COLO668 (cell line): ENCODE measurements around the gene RENBP.
"Not testable (repeated sequence)": the region's sequence is repeated elsewhere in the genome, so short reads cannot be mapped to it uniquely, and the experiment has no call there.

Experiments used
- DNase-seq: peaks from one replicate; lab custom pipeline; 2025; ENCODE audit not compliant: unreplicated experiment; lab: John Stamatoyannopoulos, UW

Gene RENBP

DNA sequence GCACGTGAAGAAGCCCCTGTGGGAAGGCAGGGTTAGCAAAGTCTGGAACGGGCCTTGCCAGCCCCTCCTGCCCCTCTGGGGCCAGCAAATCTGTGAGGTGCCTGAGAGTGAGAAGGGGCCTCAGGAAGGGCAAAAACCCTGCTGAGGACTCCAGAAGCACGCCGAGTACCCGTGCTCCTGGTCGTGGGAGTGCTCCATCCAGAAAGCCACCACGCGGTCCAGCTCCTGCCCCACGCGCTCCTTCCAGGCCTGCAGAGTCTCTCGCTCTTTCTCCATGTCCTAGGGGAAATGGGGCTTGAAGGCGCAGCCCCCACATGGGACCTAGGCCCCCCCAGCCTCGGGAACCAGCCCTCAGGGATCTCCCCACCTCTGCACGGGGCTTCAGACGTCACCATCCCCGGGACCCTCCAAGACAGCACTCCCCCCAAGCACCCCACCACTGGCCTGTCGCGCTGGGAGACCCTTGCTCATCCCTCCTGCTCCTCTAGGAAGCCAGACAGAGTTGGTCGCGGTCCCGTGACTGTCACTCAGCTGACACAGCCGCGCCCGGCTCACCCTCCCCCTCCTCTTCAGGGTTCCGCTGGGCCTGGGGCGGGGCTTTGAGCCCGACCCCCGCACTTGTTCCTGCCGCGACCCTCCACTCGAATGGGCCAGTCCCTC lies at the start of gene RENBP:
Gene RENBP, minus strand, starts transcription at position 504 of the 660 bp plus-strand sequence. Its CDS starts 33 bp downstream, at position 471.
- DNase-seq: peak; percentile 35

DNA sequence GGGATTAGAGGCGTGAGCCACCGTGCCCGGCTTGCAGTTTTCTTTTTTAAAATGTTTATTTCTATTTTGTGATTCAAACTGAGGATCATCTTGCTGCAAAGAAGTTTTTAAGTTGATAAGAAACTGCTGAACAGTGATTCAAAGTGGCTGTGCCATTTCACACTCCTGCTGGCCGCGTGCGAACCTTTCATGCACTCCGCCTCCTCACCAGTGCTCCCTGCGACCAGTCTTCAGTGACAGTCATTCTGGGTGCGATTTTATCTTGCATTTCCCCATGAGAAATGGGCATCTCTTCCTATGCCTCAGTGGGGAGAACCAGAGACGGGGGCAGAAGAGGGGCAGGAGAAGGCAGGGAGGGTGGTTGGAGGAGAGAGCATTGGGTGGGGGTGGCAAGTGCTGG lies 49.5 kb upstream of the RENBP start:
- DNase-seq: no peak

GRCh38 chrX:153993079-153993478 lies 48.6 kb upstream of the RENBP start:
- no peak for DNase-seq

GRCh38 chrX:153992180-153992579 lies 47.7 kb upstream of the RENBP start:
- DNase-seq: no peak

- DNase-seq: no peak
Measured at GRCh38 chrX:153991013-153991580, 46.7 kb upstream of the RENBP start.

- no peak for DNase-seq
Measured at GRCh38 chrX:153989973-153990655, 45.7 kb upstream of the RENBP start.

DNA sequence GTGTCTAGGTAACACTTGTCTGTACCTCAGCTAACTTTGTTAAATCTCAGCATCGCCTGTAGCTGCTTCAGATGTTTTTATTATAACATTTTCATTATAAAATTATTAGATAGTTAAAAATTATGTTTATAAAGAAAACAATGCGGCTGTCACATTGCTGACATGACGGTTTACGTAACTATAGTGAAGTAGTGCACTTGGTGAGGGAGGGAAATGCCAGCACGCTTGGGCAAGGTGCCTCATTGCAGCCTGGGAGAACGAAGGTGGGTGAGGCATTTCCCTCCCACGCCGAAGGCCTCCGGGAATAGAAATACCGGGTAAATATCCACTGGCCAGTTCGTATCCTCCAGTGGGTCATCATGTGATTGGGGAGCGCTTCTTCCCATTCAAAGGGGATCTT lies 44.0 kb upstream of the RENBP start:
- no peak for DNase-seq

DNA sequence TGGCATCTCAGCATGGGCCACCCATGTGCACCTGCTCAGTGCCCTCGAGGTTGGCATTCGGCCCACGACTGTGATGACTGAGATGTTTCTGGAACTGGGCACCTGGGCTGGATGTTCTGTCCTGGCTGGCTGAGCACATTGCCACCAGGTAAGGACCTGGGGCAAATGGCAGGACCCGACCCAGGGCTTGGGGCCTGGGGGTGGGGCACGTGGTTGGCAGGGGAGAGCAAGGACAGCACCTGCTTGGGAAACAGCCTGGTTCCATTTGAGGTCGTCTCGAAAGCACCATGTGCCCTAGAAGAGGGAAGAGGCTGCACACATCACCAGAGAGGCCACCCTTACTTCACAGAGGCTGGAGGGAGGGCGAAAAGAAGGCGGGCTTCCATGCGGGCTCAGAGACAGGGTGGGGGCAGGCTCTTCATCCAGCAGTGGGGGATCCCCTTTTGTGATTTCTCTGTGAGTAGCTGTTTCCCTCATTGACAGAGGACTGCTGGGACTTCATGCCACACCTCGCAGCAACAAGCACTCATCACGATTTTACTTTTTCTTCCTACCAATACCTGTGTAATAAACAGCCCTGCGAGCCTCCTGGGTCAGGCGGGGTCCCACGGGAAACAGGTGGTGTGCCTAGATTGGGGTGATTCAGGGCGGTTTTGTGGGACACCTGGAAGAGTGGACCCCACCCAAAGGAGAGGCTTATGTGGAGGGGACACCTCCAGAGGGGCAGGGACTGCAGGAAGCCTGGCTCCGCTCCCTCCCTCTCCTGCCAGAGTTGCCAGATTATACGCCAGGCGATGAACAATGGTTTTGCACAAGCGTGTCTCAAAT lies 40.1 kb upstream of the RENBP start:
- DNase-seq: no peak

DNA sequence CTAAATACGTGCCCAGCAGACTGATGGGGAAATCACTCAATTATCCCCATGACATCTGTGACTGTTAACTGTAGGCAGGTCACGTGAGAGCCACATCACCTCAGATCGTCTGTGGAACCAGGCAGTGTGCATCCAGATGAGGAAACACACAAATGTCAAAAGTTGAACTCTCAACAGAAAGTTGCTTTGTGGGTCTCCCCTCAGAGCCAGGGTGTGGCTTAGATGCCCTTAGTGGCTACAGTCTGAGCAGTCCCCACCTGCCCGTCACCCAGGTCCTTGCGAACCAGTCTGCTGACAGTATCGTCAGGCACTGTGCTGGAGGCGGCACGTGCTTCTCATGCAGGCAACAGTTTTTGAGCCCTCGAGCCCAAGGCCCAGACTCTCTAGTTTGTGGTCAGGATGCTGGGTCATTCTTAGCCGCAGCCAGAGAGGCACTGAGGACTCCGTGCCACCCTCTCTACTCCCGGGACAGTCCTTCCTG lies 38.9 kb upstream of the RENBP start:
- no peak for DNase-seq

DNA sequence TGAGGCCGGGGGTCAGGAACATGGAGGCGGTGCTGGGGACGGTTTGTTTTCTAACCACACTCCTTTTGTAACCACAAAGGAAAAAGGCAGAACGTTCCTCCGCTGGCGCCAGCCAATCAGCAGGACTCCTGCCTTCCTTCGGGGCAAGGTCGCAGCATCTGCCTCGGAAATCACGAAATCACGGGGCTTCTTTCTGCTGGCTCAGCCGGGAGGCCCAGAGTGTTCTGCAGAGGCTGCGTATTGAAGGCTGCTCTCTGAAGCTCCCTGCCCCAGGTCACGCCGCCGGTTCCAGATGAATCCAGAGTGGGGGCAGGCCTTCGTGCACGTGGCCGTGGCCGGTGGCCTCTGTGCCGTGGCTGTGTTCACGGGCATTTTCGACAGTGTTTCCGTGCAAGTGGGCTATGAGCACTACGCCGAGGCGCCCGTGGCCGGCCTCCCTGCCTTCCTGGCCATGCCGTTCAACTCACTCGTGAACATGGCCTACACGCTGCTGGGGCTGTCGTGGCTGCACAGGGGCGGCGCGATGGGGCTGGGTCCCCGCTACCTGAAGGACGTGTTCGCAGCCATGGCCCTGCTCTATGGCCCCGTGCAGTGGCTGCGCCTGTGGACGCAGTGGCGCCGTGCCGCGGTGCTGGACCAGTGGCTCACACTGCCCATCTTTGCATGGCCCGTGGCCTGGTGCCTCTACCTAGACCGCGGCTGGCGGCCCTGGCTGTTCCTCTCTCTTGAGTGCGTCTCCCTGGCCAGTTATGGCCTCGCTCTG lies 37.5 kb upstream of the RENBP start:
- no peak for DNase-seq

DNA sequence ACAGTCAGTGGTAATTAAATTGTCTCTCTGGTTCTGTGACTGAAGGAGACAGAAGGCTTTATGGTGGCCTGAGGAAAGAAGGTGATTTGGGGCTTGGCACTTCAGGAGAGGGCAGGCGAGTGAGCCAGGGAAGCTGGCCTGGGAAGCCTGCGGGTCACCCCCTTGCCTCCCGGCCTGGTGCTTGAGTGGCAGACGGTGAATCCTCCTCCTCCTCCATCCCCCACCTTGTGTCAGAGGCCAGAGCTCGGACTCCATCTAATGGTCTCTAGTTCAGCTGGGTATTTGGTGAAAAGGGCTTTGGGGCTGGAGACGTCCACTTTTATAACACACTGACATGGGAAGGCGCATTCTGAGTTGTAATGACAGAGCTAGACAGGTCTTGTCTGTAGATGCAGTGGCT lies 36.8 kb upstream of the RENBP start:
- no peak for DNase-seq

GRCh38 chrX:153980394-153980793 lies 36.0 kb upstream of the RENBP start:
- not testable (repeated sequence) for DNase-seq

GRCh38 chrX:153974726-153975286 lies 30.4 kb upstream of the RENBP start:
- DNase-seq: no peak

DNA sequence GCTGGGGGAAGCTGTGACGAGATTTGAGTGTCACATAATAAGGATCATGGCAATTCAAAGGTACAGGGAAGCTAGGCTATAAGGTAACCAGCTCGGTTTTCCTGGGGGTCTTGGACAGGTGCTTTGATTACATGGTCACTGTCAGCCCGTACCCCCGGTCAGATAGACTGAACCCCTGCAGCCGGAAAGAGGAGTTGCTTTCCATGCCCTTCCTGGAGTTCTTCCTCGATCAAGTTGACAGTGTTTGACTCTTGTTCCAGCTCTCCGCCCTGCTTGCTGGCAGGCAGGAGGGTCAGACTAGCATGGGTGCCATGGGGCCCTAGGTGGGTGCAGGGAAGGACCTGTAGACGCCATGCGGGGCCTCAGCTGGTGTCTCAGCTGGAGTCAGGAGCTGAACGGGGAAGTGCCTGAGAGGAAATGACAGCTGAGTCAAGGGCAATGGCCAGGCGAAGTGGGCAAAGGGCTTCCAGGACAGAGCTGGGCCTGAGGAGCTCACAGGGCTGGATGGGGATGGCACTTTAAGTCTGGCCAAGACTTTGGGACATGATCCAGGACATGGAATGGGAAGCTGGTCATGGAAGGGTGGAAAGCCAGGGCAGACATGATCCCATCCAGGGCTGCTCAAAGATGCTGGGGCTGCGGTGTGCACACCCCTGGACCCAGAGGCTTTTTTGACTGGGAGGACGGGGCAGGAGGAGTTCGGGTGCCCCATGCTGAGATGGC lies 29.7 kb upstream of the RENBP start:
- DNase-seq: peak; percentile 11

- peak; percentile 27 for DNase-seq
Measured at GRCh38 chrX:153973127-153974002, 28.9 kb upstream of the RENBP start.

- DNase-seq: peak; percentile 96
Measured at GRCh38 chrX:153972368-153973126, 28.1 kb upstream of the RENBP start, which contains the start of gene TMEM187. TSS of gene TMEM187 (plus strand) at chrX:153972754. CDS start at chrX:153982063, 9,309 bp downstream.

DNA sequence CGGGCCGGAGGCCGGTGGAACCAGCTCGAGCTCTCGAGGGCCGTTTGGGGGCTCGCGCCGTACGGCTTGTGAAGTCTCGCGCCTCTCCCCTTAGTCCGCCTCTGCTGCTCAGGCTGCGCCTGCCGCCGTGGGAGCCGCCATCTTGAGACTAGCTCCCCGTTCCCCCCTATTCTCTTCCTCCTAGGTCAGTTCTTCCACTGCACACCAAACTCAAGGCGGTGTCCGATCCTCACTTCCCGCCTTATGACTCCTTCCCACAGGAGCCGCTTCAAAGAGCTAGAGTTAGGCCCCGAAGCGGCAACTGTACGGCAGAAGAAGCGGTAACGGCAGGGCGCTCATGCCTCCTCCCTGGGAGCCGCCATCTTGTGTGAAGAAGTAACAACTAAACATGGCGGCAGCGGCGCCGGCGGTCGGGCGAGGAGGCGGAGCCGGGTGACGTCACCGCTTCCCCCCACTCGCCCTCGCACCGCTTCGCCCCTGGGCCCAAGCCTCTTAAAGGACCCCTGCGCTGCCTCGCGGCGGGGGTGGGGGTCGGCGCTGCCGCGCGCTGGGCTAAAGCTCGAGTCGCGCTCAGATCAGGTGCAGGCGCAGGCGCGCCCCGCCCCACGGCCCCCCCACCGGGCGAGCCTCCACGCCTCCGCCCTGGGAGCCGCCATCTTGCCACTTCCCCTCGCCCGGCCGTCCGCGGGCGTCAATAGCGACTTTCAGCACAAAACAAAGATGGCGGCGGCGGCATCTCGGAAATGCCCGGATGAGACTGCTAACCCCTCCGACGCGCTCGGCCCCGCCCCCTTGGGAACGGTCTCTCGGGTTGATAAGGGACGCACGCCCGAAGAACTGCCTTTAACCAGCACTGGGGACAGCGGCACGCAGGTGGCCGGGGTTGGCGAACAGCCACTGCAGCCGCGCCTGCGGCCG lies 27.3 kb upstream of the RENBP start, which contains the start of gene HCFC1:
Gene HCFC1, minus strand, starts transcription at position 369 of the 918 bp plus-strand sequence. CDS start 978 bp downstream, outside the sequence.
- DNase-seq: peak; percentile 96
